GM12864 (cell line): Measurements from ENCODE around the gene KPNA1.

Experiments used
- DNase-seq: peaks from one replicate; pipeline ENCODE4 v3.0.0-alpha.2; 2011; ENCODE audit warnings: low read depth
- H3K4me3 ChIP-seq: 2 replicates; pipeline ENCODE4 v1.5.1; 2011; ENCODE audit warnings: mild to moderate bottlenecking, low read depth, low read length, control low read depth
- TF ChIP-seq, protein P1 (sequence below): IDR thresholded peaks from 2 replicates; pipeline ENCODE4 v1.5.1; 2011; ENCODE audit warnings: low read depth, mild to moderate bottlenecking, moderate library complexity, low read length, control low read depth, inconsistent platforms; ENCODE audit errors: missing control alignments

The KPNA1 gene

DNA sequence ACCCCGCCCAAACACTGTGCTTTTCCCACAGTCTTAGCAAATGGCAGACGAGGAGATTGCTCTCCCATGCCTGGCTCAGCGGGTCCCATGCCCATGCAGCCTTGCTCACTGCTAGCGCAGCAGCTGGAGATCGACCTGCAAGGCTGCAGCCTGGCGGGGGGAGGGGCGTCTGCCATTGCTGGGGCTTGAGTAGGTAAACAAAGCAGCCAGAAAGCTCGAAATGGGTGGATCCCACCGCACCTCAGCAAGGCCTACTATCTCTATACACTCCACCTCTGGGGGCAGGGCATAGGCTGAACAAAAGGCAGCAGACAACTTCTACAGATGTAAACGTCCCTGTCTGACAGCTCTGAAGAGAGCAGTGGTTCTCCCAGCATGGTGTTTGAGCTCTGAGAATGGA lies 71.6 kb downstream of the KPNA1 start:
- DNase-seq, result no peak
- H3K4me3 ChIP-seq, result no peak overlapping the region
- TF ChIP-seq, protein P1, sequence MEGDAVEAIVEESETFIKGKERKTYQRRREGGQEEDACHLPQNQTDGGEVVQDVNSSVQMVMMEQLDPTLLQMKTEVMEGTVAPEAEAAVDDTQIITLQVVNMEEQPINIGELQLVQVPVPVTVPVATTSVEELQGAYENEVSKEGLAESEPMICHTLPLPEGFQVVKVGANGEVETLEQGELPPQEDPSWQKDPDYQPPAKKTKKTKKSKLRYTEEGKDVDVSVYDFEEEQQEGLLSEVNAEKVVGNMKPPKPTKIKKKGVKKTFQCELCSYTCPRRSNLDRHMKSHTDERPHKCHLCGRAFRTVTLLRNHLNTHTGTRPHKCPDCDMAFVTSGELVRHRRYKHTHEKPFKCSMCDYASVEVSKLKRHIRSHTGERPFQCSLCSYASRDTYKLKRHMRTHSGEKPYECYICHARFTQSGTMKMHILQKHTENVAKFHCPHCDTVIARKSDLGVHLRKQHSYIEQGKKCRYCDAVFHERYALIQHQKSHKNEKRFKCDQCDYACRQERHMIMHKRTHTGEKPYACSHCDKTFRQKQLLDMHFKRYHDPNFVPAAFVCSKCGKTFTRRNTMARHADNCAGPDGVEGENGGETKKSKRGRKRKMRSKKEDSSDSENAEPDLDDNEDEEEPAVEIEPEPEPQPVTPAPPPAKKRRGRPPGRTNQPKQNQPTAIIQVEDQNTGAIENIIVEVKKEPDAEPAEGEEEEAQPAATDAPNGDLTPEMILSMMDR, result no peak

DNA sequence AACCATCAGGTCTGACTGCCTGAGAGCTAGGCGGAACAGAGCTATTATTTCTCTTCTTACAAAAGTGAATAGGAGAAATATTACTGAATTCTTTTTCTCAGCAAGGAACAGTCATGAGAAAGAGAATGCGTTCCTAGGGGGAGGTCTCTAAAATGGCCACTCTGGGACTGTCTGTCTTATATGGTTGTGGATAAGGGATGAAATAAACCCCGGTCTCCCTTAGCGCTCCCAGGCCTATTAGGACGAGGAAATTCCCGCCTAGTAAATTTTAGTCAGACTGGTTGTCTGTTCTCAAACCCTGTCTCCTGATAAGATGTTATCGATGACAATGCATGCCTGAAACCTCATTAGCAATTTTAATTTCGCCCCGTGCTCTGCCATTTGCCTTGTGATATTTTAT lies 78.8 kb downstream of the KPNA1 start:
- no peak overlapping the region for H3K4me3 ChIP-seq
- DNase-seq, result no peak
- TF ChIP-seq, protein P1, result no peak

DNA sequence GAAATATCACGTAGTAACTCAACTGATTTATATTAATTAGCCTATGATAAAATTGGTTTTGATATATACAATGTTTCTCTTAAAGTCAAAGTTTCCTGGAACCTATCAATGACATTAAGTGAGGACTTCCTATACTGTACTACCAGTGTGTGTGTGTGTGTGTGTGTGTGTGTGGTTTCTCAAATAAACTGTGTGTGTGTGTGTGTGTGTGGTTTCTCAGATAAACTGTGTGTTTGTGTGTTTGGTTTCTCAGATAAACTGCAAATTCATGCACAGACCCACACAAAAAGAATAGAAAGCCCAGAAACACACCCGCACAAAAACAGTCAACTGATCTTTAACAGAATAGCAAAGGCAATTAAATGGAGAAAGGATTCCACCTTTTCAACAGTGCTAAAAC lies 84.4 kb downstream of the KPNA1 start:
- TF ChIP-seq, protein P1, result no peak
- no peak for DNase-seq
- no peak overlapping the region for H3K4me3 ChIP-seq

DNA sequence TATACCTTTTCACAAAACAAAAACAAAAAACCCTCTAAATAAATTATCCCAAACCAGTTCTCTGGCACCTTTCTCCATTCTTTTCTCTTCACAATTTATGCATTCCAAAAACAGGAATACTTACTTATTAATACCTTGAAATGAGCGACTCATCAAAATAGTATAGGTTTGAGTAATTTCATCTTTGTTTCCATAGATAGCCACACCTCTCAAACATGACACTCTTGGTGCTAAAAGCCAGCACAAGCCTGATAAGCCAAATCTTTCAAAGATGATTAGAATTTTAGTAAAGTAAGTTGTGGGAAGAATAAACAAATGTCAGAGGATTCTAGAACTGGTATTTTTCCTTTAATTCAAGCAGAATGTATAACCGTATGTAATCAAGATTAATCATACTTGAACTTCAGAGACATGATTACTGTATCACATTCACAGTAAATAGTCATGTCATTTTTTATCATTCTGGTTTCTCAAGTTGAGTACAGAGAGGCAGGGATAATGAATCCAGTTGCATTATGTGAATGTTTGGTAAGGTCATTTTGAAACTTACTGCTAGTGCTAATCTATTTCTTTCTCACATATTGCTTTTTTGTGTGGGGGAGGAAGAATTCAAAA lies 86.8 kb downstream of the KPNA1 start:
- H3K4me3 ChIP-seq, result no peak overlapping the region
- no peak for DNase-seq
- TF ChIP-seq, protein P1, result no peak

DNA sequence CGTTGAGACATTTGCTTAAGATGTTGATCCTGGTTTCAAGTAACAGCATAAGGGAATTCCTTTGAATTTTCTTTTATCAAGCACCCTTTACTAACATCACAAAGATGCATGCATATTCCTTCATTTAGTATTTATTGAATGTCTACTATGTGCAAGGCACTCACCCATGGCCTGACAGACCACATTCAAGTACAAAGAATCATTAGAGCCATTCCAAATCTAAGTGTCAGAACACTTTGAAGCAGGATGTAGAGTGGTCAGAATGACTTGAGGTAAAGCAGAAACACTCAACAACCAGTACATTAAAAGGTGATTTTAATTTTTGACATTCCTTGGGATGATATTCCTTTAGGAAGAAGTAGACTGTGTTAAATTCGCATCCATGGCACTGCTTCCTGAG lies 92.9 kb downstream of the KPNA1 start:
- DNase-seq, result no peak
- no peak overlapping the region for H3K4me3 ChIP-seq

DNA sequence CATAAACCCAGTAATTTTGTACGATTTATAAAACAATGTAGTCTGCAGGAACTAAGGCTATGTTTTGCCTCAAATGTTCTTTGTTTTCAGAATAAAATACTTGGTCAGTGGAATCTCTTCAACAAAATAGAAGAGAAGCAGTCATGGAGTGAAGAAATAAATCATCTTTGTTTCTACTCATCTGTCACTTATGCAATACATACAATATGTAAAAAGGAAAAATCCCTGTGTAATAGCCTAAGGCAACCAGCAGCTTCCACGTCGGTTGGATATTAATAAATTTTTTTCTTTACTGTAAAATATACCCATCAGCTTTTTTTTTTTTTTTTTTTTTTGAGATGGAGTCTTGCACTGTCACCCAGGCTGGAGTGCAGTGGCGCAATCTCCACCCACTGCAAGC lies 93.6 kb downstream of the KPNA1 start:
- DNase-seq, result no peak
- no peak overlapping the region for H3K4me3 ChIP-seq
- TF ChIP-seq, protein P1, result no peak

More for the DNA sequence above, 92.9 kb downstream of the KPNA1 start:
- TF ChIP-seq, protein P1, result no peak

DNA sequence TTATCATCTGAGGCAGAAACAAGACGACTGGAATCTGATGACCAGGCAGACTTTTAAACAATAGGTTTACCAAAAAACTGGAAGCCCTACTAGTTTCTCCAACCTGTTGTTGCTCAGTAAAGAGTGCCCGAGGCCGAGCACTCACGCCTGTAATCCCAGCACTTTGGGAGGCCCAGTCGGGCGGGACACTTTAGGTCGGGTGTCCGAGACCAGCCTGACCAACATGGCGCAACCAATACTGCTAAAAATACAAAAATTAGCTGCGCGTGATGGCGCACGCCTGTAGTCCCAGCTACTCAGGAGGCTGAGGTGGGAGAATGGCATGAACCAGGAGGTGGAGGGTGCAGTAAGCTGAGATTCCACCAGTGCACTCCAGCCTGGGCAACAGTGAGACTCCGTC lies 97.8 kb downstream of the KPNA1 start:
- H3K4me3 ChIP-seq, result peak overlapping the region; percentile 77
- TF ChIP-seq, protein P1, result no peak
- DNase-seq, result no peak
